Calu3 (cell line): ENCODE data around the gene MAML1. TPM values are rescaled to one million over a fixed set of nuclear protein-coding genes. Genes with fewer than 3 reads are reported as not detected.

ENCODE experiments used
- BruUV-seq: library from RNA; stranded (reverse); fragments of 400-500 nt; replicated peaks from 2 replicates; lab custom pipeline; 2021; lab: Mats Ljungman, UMichigan
- CTCF ChIA-PET: fragments of 300-600 bp; sonication (Branson Sonifier 250); formaldehyde crosslinking; loops from one replicate; lab custom pipeline; 2022; ENCODE audit warnings: antibody characterized with exemption; lab: Charles Lee
- DNase-seq: peaks from one replicate; pipeline ENCODE4 v3.0.0; 2022
- H3K27ac Mint-ChIP-seq: one replicate; pipeline ENCODE4 v1.8.0; 2022; ENCODE audit warnings: mixed read lengths; ENCODE audit not compliant: unreplicated experiment
- H3K27me3 Mint-ChIP-seq: one replicate; pipeline ENCODE4 v1.8.0; 2022; ENCODE audit warnings: mixed read lengths; ENCODE audit not compliant: unreplicated experiment
- H3K36me3 Mint-ChIP-seq: one replicate; pipeline ENCODE4 v1.8.0; 2022; ENCODE audit warnings: mild to moderate bottlenecking, moderate library complexity, mixed read lengths; ENCODE audit not compliant: insufficient read depth, unreplicated experiment
- H3K4me1 Mint-ChIP-seq: one replicate; pipeline ENCODE4 v1.8.0; 2022; ENCODE audit warnings: mild to moderate bottlenecking, low read depth, mixed read lengths; ENCODE audit not compliant: unreplicated experiment
- H3K4me3 Mint-ChIP-seq: one replicate; pipeline ENCODE4 v1.8.0; 2022; ENCODE audit warnings: mild to moderate bottlenecking, low read depth, moderate library complexity, mixed read lengths; ENCODE audit not compliant: unreplicated experiment
- H3K9me3 Mint-ChIP-seq: one replicate; pipeline ENCODE4 v1.8.0; 2022; ENCODE audit warnings: low read depth, mixed read lengths; ENCODE audit not compliant: unreplicated experiment
- intact Hi-C: fragments of 100-400 bp; cut with micrococcal nuclease; formaldehyde crosslinking; loops from one replicate; pipeline ENCODE4 v1.10.0; 2022; ENCODE audit not compliant: unreplicated experiment
- microRNA-seq: library from miRNA; unstranded; fragments of <30 nt; microRNA quantifications from one replicate; pipeline ENCODE4 v1.2.0, GENCODE V29; 2022
- total RNA-seq: library from RNA; stranded (reverse); gene quantifications from 2 replicates; pipeline ENCODE4 v1.2.3, GENCODE V29; 2022
- TF ChIP-seq, protein P1 (sequence below): fragments of 200-600 bp; IDR thresholded peaks from one replicate; pipeline ENCODE4 v1.8.0; 2022; ENCODE audit warnings: antibody characterized with exemption; ENCODE audit not compliant: unreplicated experiment

The MAML1 gene
- total RNA-seq, 1 experiment from 2014 or later, result 38.5 TPM

DNA sequence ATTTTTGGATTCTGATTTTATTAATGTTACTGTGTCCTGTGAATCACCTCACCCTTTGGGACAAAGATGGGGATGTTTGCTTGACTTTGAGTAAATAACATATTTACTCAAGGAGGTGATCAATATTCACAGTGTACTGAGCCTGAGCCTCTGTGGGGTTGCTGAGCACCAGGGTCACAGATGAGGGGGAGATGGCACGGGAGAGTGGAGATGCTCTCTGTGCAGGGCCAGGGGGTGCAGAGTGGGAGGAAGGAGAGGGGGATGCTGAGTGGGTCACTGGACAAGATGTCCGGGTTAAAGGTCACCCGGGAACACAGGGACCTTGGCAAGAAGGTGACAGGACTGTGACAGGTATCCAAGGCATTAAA lies 92.1 kb downstream of the MAML1 start:
- intact Hi-C loops, result loop anchor here (5.0 kb wide), 1 partner anchor 62 kb away; no protein-coding TSS in a partner anchor
- H3K27ac Mint-ChIP-seq, result peak overlapping the region; percentile 81
- DNase-seq, result no peak
- no peaks in the 10 kb centered on the region for H3K9me3 Mint-ChIP-seq
- TF ChIP-seq, protein P1, sequence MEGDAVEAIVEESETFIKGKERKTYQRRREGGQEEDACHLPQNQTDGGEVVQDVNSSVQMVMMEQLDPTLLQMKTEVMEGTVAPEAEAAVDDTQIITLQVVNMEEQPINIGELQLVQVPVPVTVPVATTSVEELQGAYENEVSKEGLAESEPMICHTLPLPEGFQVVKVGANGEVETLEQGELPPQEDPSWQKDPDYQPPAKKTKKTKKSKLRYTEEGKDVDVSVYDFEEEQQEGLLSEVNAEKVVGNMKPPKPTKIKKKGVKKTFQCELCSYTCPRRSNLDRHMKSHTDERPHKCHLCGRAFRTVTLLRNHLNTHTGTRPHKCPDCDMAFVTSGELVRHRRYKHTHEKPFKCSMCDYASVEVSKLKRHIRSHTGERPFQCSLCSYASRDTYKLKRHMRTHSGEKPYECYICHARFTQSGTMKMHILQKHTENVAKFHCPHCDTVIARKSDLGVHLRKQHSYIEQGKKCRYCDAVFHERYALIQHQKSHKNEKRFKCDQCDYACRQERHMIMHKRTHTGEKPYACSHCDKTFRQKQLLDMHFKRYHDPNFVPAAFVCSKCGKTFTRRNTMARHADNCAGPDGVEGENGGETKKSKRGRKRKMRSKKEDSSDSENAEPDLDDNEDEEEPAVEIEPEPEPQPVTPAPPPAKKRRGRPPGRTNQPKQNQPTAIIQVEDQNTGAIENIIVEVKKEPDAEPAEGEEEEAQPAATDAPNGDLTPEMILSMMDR, result no peak
- H3K4me1 Mint-ChIP-seq, result peaks cover 58% of the 10 kb centered on the region
- no peaks in the 10 kb centered on the region for H3K27me3 Mint-ChIP-seq
- CTCF ChIA-PET, result no interaction called here
- BruUV-seq, result no TSS peak
- peak overlapping the region; percentile 97 for H3K4me3 Mint-ChIP-seq
- H3K36me3 Mint-ChIP-seq, result peaks cover 100% of the 10 kb centered on the region

DNA sequence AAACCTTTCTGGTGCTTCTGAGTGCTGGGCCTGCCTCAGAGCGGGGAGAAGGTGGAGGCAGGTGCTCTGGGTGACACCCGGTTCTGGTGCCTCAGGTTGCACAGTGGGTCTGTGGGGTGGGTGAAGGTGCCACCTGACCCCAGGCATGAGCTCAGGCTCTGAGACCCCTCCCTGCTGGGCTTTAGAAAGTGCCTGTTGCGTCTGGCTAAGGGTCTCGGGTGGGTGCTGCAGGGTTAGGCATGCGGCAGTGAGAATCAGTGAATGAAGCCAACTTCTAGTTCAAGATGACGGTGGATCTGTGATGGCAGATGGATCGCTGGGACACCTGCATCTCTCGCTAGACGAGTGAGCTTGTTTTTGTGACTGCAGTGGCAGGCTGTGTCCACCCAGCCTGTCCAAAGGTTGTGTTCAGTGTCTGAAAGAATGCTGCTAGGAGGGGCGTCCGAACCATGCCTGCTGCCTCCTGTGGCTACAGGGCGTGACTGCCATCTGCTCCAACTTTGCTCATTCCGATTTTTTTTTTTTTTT lies 93.1 kb downstream of the MAML1 start:
- CTCF ChIA-PET, result no interaction called here
- DNase-seq, result no peak
- Mint-ChIP-seq H3K4me1 (peaks cover 57% of the 10 kb centered on the region), H3K4me3 (peak overlapping the region; percentile 97), H3K27ac (peak overlapping the region; percentile 81), H3K27me3 (no peaks in the 10 kb centered on the region), H3K9me3 (no peaks in the 10 kb centered on the region), H3K36me3 (peaks cover 100% of the 10 kb centered on the region)
- TF ChIP-seq, protein P1, result no peak
- intact Hi-C loops, result no loop called here
- BruUV-seq, result no TSS peak

Small RNA genes lying within 50 kb of the gene (microRNA-seq; reads per million reads assigned to microRNA genes)
- gene MIR1229, result 242 reads per million, percentile 73 among the genes with 10 or more reads in this experiment

Other genes starting within 250 kb of the MAML1 start
- 41.2 and 41.5 TPM in 2 replicates for gene RUFY1, start 182.3 kb upstream of the MAML1 start, total RNA-seq
- 765 and 870 TPM in 2 replicates for gene HNRNPH1, start 109.2 kb upstream of the MAML1 start, total RNA-seq
- not detected in 2 replicates for gene CBY3, start 51.8 kb upstream of the MAML1 start, total RNA-seq
- 1,253 and 1,434 TPM in 2 replicates for gene CANX, start 33.9 kb upstream of the MAML1 start, total RNA-seq
- 2.2 and 4.9 TPM in 2 replicates for gene LTC4S, start 61.2 kb downstream of the MAML1 start, total RNA-seq
- 610 and 613 TPM in 2 replicates for gene MGAT4B, start 74.0 kb downstream of the MAML1 start, total RNA-seq
- gene SQSTM1, start 88.1 kb downstream of the MAML1 start, total RNA-seq, result 1,023 and 1,145 TPM in 2 replicates
- 41.5 and 47.1 TPM in 2 replicates for gene MRNIP, start 126.0 kb downstream of the MAML1 start, total RNA-seq
- 147 and 148 TPM in 2 replicates for gene TBC1D9B, start 175.1 kb downstream of the MAML1 start, total RNA-seq